GM12878 (cell line): ENCODE measurements around the gene CSK. TPM values are rescaled to one million over a fixed set of nuclear protein-coding genes. Genes with fewer than 3 reads are reported as not detected.

ENCODE experiments used
- ATAC-seq: fragments of 200-7000 bp; cut with Tn5 transposase; 3 replicates; pipeline ENCODE4 v1.9.1; 2020; ENCODE audit warnings: mild to moderate bottlenecking, moderate library complexity
- BruUV-seq: library from RNA; stranded (reverse); fragments of 400-500 nt; replicated peaks from 2 replicates; lab custom pipeline; 2021; lab: Mats Ljungman, UMichigan
- CTCF ChIA-PET: fragments of 300-600 bp; sonication (Branson Sonifier 250); formaldehyde crosslinking; extraction: SDS; loops from one replicate; lab custom pipeline; 2021; ENCODE audit warnings: inconsistent platforms; lab: Yijun Ruan, JAX
- POLR2A ChIA-PET: fragments of 350-600 bp; formaldehyde crosslinking; extraction: SDS; loops from one replicate; lab custom pipeline; 2021; ENCODE audit warnings: inconsistent platforms; lab: Charles Lee
- RAD21 ChIA-PET: fragments of 300-600 bp; sonication (Branson Sonifier 250); formaldehyde crosslinking; loops from one replicate; lab custom pipeline; 2023; ENCODE audit warnings: antibody characterized with exemption; ENCODE audit not compliant: unreplicated experiment; lab: Charles Lee
- SMC1A ChIA-PET: fragments of 300-600 bp; sonication (Branson Sonifier 250); formaldehyde crosslinking; loops from one replicate; lab custom pipeline; 2023; ENCODE audit not compliant: unreplicated experiment, uncharacterized antibody; lab: Charles Lee
- DNase-seq: peaks from one replicate; pipeline ENCODE4 v3.0.0-alpha.2; 2011; ENCODE audit warnings: low read depth, low spot score
- FAIRE-seq: peaks from 3 replicates; lab custom pipeline; 2011; peaks lifted over from hg19 to GRCh38; lab: Jason Lieb, UNC
- H2AFZ ChIP-seq: 2 replicates; pipeline ENCODE4 v1.6.0; 2011; ENCODE audit warnings: low read depth, low read length, control low read depth; ENCODE audit not compliant: control insufficient read depth
- H3K27ac ChIP-seq: 2 replicates; pipeline ENCODE4 v1.5.1; 2011; ENCODE audit warnings: control low read depth; ENCODE audit not compliant: control insufficient read depth, insufficient read depth
- H3K27me3 ChIP-seq, 2 experiments: replicated peaks in 1 of 2; 2 replicates each; pipeline versions ENCODE4 v1.6.0 to v1.6.1; 2011; ENCODE audit warnings: low read length in 1 of 2; ENCODE audit not compliant: control insufficient read depth in 2 of 2, insufficient read depth in 2 of 2
- H3K36me3 ChIP-seq, 2 experiments: 2 replicates each; pipeline ENCODE4 v1.5.1; 2011; ENCODE audit warnings: low read length in 1 of 2; ENCODE audit not compliant: control insufficient read depth in 2 of 2, insufficient read depth in 2 of 2
- H3K4me1 ChIP-seq: 2 replicates; pipeline ENCODE4 v1.6.1; 2011; ENCODE audit warnings: mild to moderate bottlenecking, low read length, moderate library complexity, mixed read lengths; ENCODE audit not compliant: control insufficient read depth, insufficient read depth
- H3K4me2 ChIP-seq: 2 replicates; pipeline ENCODE4 v1.6.0; 2011; ENCODE audit warnings: control low read depth; ENCODE audit not compliant: control insufficient read depth, insufficient read depth
- H3K4me3 ChIP-seq: fragments of 200-600 bp; sonication (generic); 2 replicates; pipeline ENCODE4 v1.5.1; 2016
- H3K79me2 ChIP-seq: 2 replicates; pipeline ENCODE4 v1.6.0; 2011; ENCODE audit warnings: low read length; ENCODE audit not compliant: control insufficient read depth, insufficient read depth
- H3K9ac ChIP-seq: 2 replicates; pipeline ENCODE4 v1.8.0; 2011; ENCODE audit warnings: low read length, control low read depth, mixed read lengths; ENCODE audit not compliant: control insufficient read depth, insufficient read depth
- H3K9me3 ChIP-seq: replicated peaks from 3 replicates; pipeline ENCODE4 v1.5.1; 2011; ENCODE audit warnings: mild to moderate bottlenecking, low read length; ENCODE audit not compliant: control insufficient read depth, insufficient read depth
- H4K20me1 ChIP-seq: 2 replicates; pipeline ENCODE4 v1.6.0; 2011; ENCODE audit not compliant: control insufficient read depth, insufficient read depth
- BHLHE40 ChIP-seq, 2 experiments: fragments of 450-650 bp in 1 of 2; IDR thresholded peaks; 2 replicates each; pipeline ENCODE4 v1.6.1; 2011 to 2017; ENCODE audit warnings: low read depth in 2 of 2, borderline replicate concordance in 1 of 2, improper control_type of control experiment in 1 of 2, low read length in 1 of 2, mild to moderate bottlenecking in 1 of 2
- HDAC2 ChIP-seq: fragments of 200-600 bp; sonication (generic); IDR thresholded peaks from 2 replicates; pipeline ENCODE4 v1.6.1; 2017
- IKZF1 ChIP-seq: fragments of 450-650 bp; conservative IDR thresholded peaks from 2 replicates; pipeline ENCODE4 v1.6.1; 2017; ENCODE audit warnings: antibody characterized with exemption, mild to moderate bottlenecking
- MTA3 ChIP-seq: IDR thresholded peaks from 2 replicates; pipeline ENCODE4 v1.6.1; 2012; ENCODE audit warnings: low read length, inconsistent platforms, borderline replicate concordance
- NFYB ChIP-seq: IDR thresholded peaks from 2 replicates; pipeline ENCODE4 v1.6.1; 2011; ENCODE audit warnings: low read depth, mild to moderate bottlenecking, low read length, improper control_type of control experiment, moderate library complexity; ENCODE audit not compliant: insufficient read depth
- POU2F2 ChIP-seq: IDR thresholded peaks from 3 replicates; pipeline ENCODE4 v1.6.1; 2011; ENCODE audit warnings: low read depth, mild to moderate bottlenecking, low read length, borderline replicate concordance
- RAD21 ChIP-seq: IDR thresholded peaks from 2 replicates; pipeline ENCODE4 v1.6.1; 2011; ENCODE audit warnings: mild to moderate bottlenecking, low read depth, low read length, moderate library complexity; ENCODE audit not compliant: insufficient read depth
- RFX5 ChIP-seq: IDR thresholded peaks from 2 replicates; pipeline ENCODE4 v1.6.1; 2011; ENCODE audit warnings: low read depth, low read length, improper control_type of control experiment
- SMARCA5 ChIP-seq: fragments of 450-650 bp; IDR thresholded peaks from 2 replicates; pipeline ENCODE4 v1.6.1; 2017; ENCODE audit warnings: mild to moderate bottlenecking
- SMC3 ChIP-seq: IDR thresholded peaks from 2 replicates; pipeline ENCODE4 v1.6.1; 2011; ENCODE audit warnings: low read length, improper control_type of control experiment, borderline replicate concordance
- ZSCAN29 ChIP-seq: fragments of 450-650 bp; IDR thresholded peaks from 2 replicates; pipeline ENCODE4 v1.6.1; 2017; ENCODE audit warnings: mild to moderate bottlenecking, moderate library complexity
- WGBS: methylation state at CpG from one replicate; pipeline ENCODE4 v1.1.6; 2016; ENCODE audit warnings: low lambda C conversion rate; ENCODE audit not compliant: insufficient replicate concordance, insufficient coverage; ENCODE audit errors: missing lambda C conversion rate; 5-methylcytosine and 5-hydroxymethylcytosine counted together
- in situ Hi-C: fragments of 300-500 bp; cut with MboI; formaldehyde crosslinking; loops from 9 replicates; pipeline ENCODE4 v1.14.3; 2018; ENCODE audit warnings: mixed read lengths
- intact Hi-C: fragments of 100-400 bp; cut with micrococcal nuclease; formaldehyde crosslinking; loops from one replicate; pipeline ENCODE4 v1.14.2; 2022; ENCODE audit not compliant: unreplicated experiment
- polyA plus RNA-seq, 11 experiments: library from polyadenylated mRNA; depleted of rRNA in 4 of 11; unstranded in 6 of 11; stranded (reverse) in 5 of 11; fragments of >200 nt; fragmentation: Nextera tagmentation in 4 of 11; fragmentation: Illumina TruSeq in 1 of 11; extraction: Ambion mirVana in 4 of 11; extraction: Trizol in 1 of 11; gene quantifications; 1 replicate in 1 of 11; 2 replicates in 10 of 11; pipeline versions ENCODE4 v1.2.1 to v1.2.3, GENCODE V29; 2011 to 2016; ENCODE audit warnings: inconsistent platforms in 2 of 11, missing spikeins in 2 of 11, low read depth in 1 of 11
- total RNA-seq, 4 experiments: library from RNA; depleted of rRNA in 3 of 4; stranded (reverse); fragments of >200 nt in 3 of 4; fragmentation: Illumina TruSeq in 1 of 4; extraction: Trizol in 1 of 4; gene quantifications; 2 replicates each; pipeline versions ENCODE4 v1.2.1 to v1.2.3, GENCODE V29; 2013 to 2021
- TF ChIP-seq, protein P1 (sequence below): IDR thresholded peaks from 2 replicates; pipeline ENCODE4 v1.6.1; 2011; ENCODE audit warnings: mild to moderate bottlenecking, low read depth, low read length, moderate library complexity; ENCODE audit not compliant: insufficient replicate concordance
- TF ChIP-seq, protein P2 (sequence below): IDR thresholded peaks from 2 replicates; pipeline ENCODE4 v1.6.1; 2011; ENCODE audit warnings: borderline replicate concordance, low read depth, mild to moderate bottlenecking, moderate library complexity, mixed read lengths, low read length; ENCODE audit not compliant: insufficient read depth; ENCODE audit errors: extremely low read length
- TF ChIP-seq, protein P3 (sequence below): IDR thresholded peaks from 2 replicates; pipeline ENCODE4 v1.6.1; 2011; ENCODE audit warnings: borderline replicate concordance, low read depth, mild to moderate bottlenecking, moderate library complexity, low read length; ENCODE audit not compliant: insufficient read depth, poor library complexity, severe bottlenecking
- TF ChIP-seq, protein P4 (sequence below): fragments of 450-650 bp; IDR thresholded peaks from 2 replicates; pipeline ENCODE4 v1.6.1; 2017; ENCODE audit warnings: antibody characterized with exemption, mild to moderate bottlenecking, moderate library complexity

CSK gene
- total and polyA plus RNA-seq, 10 of the 15 experiments (the other 5 are each of a cell fraction or from before 2014, with no cell fraction given), result 3.4 to 327 (median 75.8) TPM

DNA sequence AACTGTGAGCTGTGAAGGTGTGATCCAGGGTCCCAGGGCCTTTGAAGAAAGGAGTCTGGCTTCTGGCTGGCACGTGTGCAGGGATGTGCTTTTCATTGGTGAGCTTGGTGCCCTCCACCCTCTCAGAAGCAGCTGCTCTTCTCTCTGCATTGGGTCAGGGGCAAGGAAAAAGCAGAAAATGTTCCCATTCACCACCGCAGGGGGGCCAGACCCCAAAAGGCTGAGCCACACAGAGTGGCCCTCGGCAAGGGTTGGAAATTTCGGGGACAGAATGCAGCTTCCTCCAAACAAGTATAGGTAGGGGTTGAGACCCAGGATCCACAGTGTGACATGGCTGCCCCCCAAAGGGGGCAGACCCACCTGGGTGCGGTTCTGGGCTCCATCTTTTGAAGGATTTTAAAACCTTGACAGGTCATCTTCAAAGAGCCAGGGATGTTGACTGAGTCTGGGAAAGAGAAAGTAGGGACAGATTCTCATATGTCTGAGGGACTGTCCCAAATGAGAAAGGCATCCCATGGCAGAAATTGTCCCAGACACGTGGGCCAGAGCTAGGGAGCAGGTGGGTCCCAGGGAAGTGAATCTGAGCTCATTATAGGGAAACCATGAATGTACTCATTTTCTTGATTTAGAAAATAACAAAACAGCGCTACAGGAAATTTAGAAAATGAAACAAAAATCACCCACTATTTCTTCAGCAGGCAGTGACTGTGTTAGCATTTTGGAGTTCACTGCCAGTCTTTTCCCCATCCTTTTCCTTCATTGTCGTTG, 2.7 kb downstream of the CSK start:
- WGBS, result 0% methylated on average over 8 of the region's 8 CpGs
- CTCF ChIA-PET, result interaction anchor here (1.0 to 25.9 kb wide), 6 partner anchors 5 to 166 kb away, joined by 3 to 1288 read pairs (median 8); partner anchors contain the start of gene CSK
- no TSS peak for BruUV-seq
- TF ChIP-seq SMARCA5 (no peak), HDAC2 (no peak), SMC3 (no peak), RFX5 (no peak), NFYB (peak; percentile 75), MTA3 (no peak), ZSCAN29 (no peak), BHLHE40 (IDR thresholded peaks at IDR 0.05; ENCODE audit: borderline replicate concordance in 1 of 2, low read depth in 2 of 2, low read length in 1 of 2) (peak; percentile 38 to 39; a peak in 1 of 4 replicates), RAD21 (0 out of 2 replicates have a peak, but pooled peaks have one; percentile 6), POU2F2 (no peak), IKZF1 (0 out of 2 replicates have a peak, but pooled peaks have one; percentile 9)
- TF ChIP-seq, protein P1, sequence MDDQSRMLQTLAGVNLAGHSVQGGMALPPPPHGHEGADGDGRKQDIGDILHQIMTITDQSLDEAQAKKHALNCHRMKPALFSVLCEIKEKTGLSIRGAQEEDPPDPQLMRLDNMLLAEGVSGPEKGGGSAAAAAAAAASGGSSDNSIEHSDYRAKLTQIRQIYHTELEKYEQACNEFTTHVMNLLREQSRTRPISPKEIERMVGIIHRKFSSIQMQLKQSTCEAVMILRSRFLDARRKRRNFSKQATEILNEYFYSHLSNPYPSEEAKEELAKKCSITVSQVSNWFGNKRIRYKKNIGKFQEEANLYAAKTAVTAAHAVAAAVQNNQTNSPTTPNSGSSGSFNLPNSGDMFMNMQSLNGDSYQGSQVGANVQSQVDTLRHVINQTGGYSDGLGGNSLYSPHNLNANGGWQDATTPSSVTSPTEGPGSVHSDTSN, result no peak
- TF ChIP-seq, protein P2, sequence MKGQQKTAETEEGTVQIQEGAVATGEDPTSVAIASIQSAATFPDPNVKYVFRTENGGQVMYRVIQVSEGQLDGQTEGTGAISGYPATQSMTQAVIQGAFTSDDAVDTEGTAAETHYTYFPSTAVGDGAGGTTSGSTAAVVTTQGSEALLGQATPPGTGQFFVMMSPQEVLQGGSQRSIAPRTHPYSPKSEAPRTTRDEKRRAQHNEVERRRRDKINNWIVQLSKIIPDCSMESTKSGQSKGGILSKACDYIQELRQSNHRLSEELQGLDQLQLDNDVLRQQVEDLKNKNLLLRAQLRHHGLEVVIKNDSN, result peak; percentile 54
- TF ChIP-seq, protein P3, sequence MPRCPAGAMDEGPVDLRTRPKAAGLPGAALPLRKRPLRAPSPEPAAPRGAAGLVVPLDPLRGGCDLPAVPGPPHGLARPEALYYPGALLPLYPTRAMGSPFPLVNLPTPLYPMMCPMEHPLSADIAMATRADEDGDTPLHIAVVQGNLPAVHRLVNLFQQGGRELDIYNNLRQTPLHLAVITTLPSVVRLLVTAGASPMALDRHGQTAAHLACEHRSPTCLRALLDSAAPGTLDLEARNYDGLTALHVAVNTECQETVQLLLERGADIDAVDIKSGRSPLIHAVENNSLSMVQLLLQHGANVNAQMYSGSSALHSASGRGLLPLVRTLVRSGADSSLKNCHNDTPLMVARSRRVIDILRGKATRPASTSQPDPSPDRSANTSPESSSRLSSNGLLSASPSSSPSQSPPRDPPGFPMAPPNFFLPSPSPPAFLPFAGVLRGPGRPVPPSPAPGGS, result no peak
- TF ChIP-seq, protein P4, sequence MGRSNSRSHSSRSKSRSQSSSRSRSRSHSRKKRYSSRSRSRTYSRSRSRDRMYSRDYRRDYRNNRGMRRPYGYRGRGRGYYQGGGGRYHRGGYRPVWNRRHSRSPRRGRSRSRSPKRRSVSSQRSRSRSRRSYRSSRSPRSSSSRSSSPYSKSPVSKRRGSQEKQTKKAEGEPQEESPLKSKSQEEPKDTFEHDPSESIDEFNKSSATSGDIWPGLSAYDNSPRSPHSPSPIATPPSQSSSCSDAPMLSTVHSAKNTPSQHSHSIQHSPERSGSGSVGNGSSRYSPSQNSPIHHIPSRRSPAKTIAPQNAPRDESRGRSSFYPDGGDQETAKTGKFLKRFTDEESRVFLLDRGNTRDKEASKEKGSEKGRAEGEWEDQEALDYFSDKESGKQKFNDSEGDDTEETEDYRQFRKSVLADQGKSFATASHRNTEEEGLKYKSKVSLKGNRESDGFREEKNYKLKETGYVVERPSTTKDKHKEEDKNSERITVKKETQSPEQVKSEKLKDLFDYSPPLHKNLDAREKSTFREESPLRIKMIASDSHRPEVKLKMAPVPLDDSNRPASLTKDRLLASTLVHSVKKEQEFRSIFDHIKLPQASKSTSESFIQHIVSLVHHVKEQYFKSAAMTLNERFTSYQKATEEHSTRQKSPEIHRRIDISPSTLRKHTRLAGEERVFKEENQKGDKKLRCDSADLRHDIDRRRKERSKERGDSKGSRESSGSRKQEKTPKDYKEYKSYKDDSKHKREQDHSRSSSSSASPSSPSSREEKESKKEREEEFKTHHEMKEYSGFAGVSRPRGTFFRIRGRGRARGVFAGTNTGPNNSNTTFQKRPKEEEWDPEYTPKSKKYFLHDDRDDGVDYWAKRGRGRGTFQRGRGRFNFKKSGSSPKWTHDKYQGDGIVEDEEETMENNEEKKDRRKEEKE, result no peak

More for the DNA sequence above, 2.7 kb downstream of the CSK start:
- Histone ChIP-seq H3K79me2 (peaks cover 88% of the 10 kb centered on the region), H3K9me3 (no peaks in the 10 kb centered on the region), H3K4me3 (peak overlapping the region; percentile 94), H3K27ac (peak overlapping the region; percentile 96), H3K36me3 (no peaks in the 10 kb centered on the region; a peak in 3 of 4 replicates), H4K20me1 (no peaks in the 10 kb centered on the region), H3K9ac (peak overlapping the region; percentile 82), H3K4me1 (peaks cover 50% of the 10 kb centered on the region), H2AFZ (no peak overlapping the region), H3K27me3 (no peaks in the 10 kb centered on the region), H3K4me2 (peak overlapping the region; percentile 73)
- ChIA-PET SMC1A (interaction anchor here (0.9 to 17.6 kb wide), 8 partner anchors 9 to 244 kb away, joined by 3 to 811 read pairs (median 5); no protein-coding TSS in a partner anchor), POLR2A (interaction anchor here (0.6 to 17.5 kb wide), 12 partner anchors 4 to 667 kb away, joined by 3 to 602 read pairs (median 4); partner anchors contain the start of genes CSK, FAM219B, PPCDC and SIN3A), RAD21 (interaction anchor here (0.6 to 25.2 kb wide), 8 partner anchors 5 to 406 kb away, joined by 3 to 1186 read pairs (median 4); partner anchors contain the start of gene CSK)
- DNase-seq (no peak), FAIRE-seq (no peak), ATAC-seq (no peak)
- in situ Hi-C loops, result loop anchor here (5.0 kb wide), 1 partner anchor 387 kb away; no protein-coding TSS in a partner anchor
- intact Hi-C loops, result loop anchor here (5.0 kb wide), 1 partner anchor 242 kb away; the partner anchor contains the start of gene ARID3B
